AG09319 (cell line): ENCODE measurements around the gene SOCS6.

ENCODE experiments used
- DNase-seq: peaks from one replicate; pipeline ENCODE4 v3.0.0-alpha.2; 2010; ENCODE audit warnings: low read depth; ENCODE audit errors: extremely low read depth
- TF ChIP-seq, protein P1 (sequence below): IDR thresholded peaks from 2 replicates; pipeline ENCODE4 v1.5.1; 2011; ENCODE audit warnings: low read depth, mild to moderate bottlenecking, inconsistent platforms, low read length, moderate library complexity

SOCS6 gene

DNA sequence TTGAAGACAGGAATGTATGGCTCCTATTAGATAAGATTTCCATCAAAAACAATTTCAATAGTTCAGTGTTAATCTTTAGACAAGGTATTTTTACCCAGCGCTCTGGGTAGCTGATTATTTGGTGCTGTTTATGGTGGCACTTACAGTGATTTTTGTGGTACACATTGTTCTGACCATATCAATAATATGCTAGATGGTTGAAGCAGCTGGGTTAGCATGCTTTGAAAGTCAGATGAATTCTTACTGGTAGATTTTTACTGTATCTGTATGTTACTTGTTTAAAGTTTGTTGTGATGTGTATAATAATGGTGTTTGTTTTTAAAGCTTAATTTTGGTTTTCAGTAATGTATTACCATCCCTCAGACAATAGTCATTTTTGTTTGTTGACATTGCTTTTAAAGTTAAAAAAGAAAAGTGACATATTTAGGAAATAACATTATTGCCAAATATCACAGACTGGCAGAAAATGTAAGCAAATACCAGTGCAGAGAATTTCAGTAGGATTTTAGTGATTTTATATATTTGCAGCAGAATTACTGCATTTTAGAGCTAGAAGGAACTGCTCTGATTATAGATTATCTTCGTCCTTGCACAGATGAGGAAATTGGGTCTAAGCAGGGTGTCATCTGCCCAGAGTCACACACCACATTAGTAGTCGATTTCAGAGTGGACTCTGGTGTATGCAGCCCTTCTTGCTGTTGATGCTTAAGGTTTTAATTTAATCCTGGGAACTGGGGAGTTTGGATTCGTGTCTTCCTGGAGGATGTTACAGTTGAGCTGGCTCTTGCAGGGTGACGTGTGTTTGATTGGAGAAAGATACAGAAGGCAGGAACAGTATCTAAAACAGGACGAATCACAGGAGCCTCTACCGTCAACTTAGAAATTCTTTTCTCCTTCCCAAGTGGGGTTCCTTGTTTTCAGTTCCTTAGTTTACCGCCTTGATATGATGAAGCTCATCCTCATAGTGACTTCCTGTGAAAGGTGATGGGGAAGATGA, 6.6 kb downstream of the SOCS6 start:
- DNase-seq: no peak

GRCh38 chr18:70296289-70296688, 7.4 kb downstream of the SOCS6 start:
- TF ChIP-seq, protein P1, sequence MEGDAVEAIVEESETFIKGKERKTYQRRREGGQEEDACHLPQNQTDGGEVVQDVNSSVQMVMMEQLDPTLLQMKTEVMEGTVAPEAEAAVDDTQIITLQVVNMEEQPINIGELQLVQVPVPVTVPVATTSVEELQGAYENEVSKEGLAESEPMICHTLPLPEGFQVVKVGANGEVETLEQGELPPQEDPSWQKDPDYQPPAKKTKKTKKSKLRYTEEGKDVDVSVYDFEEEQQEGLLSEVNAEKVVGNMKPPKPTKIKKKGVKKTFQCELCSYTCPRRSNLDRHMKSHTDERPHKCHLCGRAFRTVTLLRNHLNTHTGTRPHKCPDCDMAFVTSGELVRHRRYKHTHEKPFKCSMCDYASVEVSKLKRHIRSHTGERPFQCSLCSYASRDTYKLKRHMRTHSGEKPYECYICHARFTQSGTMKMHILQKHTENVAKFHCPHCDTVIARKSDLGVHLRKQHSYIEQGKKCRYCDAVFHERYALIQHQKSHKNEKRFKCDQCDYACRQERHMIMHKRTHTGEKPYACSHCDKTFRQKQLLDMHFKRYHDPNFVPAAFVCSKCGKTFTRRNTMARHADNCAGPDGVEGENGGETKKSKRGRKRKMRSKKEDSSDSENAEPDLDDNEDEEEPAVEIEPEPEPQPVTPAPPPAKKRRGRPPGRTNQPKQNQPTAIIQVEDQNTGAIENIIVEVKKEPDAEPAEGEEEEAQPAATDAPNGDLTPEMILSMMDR: no peak
- DNase-seq: no peak

More for the DNA sequence above, 6.6 kb downstream of the SOCS6 start:
- TF ChIP-seq, protein P1: no peak

DNA sequence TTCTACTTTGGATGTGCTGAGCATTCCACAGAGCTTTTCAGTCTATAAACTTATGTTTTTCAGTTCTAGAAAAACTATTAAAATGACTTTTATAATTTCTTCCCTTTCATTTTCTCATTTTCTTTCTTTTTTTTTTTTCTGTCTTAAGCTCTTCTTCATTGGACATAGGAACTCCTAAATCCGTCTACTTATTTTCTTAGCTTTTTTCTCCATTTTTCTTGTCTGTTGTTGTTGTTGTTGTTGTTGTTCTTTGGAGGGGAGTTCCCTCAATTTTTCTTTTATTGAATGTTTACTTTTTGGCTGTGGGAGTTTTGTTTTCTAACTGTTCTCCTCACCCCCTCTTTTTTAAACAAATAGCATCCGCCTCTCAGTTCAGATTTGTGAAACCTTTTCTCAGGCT, 7.9 kb downstream of the SOCS6 start:
- DNase-seq: no peak
- TF ChIP-seq, protein P1: no peak

DNA sequence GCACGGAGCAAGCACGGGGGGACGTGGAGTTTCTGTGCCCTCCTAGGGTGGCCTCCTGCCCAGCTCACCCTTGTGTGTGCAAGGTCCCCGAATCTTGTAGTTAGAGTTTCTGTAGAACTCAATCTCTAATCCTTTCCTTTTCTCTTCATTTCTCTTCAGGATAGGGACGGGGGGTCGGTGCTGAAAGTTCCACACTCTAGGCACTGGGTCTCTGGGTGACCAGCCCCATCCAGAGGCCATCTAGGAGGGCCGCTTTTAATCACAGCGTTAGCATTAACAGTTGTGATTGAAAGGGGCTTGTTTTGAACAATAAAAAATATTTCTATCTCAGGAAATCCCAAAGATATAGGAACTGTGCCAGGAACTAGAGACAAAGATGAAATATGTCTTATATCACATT, 10.5 kb downstream of the SOCS6 start:
- DNase-seq: no peak
- TF ChIP-seq, protein P1: no peak

- TF ChIP-seq, protein P1: no peak
- no peak for DNase-seq
These were observed 12.8 kb downstream of the SOCS6 start for GRCh38 chr18:70301667-70302066.

DNA sequence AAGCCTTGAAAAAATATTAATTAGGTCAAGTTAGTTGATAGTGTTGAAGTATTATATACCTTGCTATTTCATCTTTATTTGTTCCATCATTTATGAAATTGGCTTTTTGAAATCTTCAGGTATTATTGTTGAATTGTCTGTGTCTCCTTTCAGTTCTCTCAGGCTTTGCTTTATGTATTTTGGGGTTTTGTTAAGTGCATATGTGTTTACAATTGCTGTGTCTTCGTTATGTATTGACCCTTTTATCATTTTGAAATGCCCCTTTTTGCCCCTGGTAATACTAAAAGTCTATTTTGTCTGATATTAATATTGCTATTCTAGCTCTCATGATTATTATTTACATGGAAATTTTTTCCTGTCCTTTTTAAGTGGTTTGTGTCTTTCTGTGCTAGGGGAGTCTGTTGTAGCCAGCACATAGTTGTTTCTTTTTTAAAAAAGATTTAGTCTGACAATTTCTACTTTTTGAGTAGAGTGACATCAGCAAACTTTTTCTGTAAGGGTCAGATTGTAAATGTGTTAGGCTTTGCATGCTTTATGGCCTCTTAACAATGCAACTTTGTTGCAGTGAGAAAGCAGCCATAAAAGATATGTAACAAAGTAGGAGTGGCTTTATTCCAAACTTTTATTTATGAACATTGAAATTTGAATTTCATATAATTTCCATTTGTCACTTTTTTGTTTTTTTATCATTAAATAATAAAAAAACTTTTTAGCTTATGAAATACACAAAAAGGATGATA, 19.9 kb downstream of the SOCS6 start:
- TF ChIP-seq, protein P1: no peak
- no peak for DNase-seq
